Esophagus squamous epithelium (tissue), 4 donors: ENCODE results near the gene RUFY4.

ENCODE experiments used
- POLR2A ChIP-seq, 4 donors: fragments of 450-650 bp; IDR thresholded peaks; one replicate each; pipeline ENCODE4 v1.6.1; 2017; ENCODE audit warnings: antibody characterized with exemption in 4 of 4, mild to moderate bottlenecking in 4 of 4, moderate library complexity in 3 of 4
- TF ChIP-seq, protein P1 (sequence below), 6 experiments: fragments of 450-650 bp in 4 of 6; fragments of 200-600 bp in 2 of 6; sonication (generic) in 2 of 6; IDR thresholded peaks; one replicate each; pipeline ENCODE4 v1.5.1; 2016 to 2019; ENCODE audit warnings: antibody characterized with exemption in 6 of 6, mild to moderate bottlenecking in 4 of 6, moderate library complexity in 4 of 6

- TF ChIP-seq, protein P1, sequence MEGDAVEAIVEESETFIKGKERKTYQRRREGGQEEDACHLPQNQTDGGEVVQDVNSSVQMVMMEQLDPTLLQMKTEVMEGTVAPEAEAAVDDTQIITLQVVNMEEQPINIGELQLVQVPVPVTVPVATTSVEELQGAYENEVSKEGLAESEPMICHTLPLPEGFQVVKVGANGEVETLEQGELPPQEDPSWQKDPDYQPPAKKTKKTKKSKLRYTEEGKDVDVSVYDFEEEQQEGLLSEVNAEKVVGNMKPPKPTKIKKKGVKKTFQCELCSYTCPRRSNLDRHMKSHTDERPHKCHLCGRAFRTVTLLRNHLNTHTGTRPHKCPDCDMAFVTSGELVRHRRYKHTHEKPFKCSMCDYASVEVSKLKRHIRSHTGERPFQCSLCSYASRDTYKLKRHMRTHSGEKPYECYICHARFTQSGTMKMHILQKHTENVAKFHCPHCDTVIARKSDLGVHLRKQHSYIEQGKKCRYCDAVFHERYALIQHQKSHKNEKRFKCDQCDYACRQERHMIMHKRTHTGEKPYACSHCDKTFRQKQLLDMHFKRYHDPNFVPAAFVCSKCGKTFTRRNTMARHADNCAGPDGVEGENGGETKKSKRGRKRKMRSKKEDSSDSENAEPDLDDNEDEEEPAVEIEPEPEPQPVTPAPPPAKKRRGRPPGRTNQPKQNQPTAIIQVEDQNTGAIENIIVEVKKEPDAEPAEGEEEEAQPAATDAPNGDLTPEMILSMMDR (IDR thresholded peaks at IDR 0.05): no peak
- no peak for TF ChIP-seq POLR2A (IDR thresholded peaks at IDR 0.05)
These were observed 17.4 kb downstream of the RUFY4 start for GRCh38 chr2:218086478-218086877.
